Renal cortical epithelial cell (primary cell): ENCODE results near the gene ANAPC5. TPM values are rescaled to one million over a fixed set of nuclear protein-coding genes. Genes with fewer than 3 reads are reported as not detected.

Experiments
- DNase-seq: peaks from one replicate; pipeline ENCODE4 v3.0.0-alpha.2; 2011; ENCODE audit warnings: low read depth
- total RNA-seq: library from RNA; depleted of rRNA; stranded (reverse); fragments of >200 nt; gene quantifications from 2 replicates; pipeline ENCODE4 v1.2.3, GENCODE V29; 2014

Gene ANAPC5
- total RNA-seq, 1 donor from 2014 or later = 115 TPM

DNA sequence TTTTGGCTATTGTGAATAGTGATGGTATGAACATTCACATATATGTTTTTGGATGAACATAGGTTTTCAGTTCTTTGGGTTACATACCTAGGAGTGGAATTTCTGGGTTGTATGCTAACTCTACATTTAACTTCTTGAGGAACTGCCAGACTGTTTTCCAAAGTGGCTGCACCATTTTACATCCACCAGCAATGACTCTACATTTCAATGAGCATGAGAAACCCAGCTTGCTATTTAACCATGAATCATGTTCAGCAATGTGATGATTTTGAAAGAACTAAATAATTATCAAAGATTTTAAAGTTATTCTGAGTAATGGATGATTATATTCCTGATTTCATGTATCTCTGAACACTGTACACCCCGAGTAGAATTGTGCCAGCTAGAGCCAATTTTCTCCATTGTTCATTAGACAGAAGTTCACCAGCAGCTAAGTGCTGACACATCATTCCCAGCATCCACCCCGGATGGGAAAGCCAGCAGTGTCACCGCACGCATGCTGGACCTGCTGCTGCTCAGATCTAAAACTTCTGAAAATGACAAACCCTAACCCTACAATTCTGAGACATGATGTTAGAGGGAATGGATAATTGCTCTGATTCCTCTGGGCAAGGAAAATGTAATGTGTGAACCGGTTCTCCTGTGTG is 13.3 kb upstream of the ANAPC5 start:
- peak; percentile 26 for DNase-seq

DNA sequence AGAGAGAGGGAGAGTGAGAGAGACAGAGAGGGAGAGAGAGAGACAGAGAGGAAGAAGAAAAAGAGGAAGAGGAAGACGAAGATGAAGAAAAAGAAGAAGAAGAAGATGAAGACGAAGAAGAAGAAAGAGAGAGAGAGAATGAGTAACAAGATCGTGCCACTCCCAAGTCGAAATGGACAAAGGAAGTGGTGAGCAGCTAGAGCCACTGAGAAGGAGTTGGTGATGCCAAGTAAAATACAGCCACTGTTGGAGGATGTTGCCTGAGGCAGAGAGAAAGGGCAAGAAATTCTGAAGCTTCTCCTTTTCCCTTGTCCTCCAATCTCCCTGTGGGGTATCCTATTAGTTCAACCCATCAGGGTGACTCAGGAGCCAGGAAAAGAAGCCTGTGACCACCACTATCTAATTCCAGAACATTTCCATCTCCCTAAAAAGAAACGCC is 12.5 kb upstream of the ANAPC5 start:
- no peak for DNase-seq

DNA sequence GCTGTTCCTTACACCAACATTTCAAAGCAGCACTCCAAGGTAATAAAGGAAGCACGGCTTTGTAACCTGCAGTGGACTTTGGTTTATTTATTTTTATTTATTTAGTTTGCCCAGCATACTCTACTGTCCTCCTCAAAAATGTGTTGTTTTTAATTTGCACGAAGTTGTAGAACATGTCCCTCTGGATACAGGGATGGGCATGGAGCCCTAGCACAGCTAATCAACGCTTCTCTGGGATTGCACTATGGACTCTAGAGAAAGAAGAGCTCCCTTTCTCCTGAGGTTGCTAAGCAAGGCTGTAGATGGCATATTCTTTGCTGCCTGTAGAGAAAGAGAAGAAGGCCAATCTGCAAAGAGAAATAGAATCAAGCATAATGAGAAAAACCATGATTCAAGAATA is 5.9 kb upstream of the ANAPC5 start:
- DNase-seq = no peak

DNA sequence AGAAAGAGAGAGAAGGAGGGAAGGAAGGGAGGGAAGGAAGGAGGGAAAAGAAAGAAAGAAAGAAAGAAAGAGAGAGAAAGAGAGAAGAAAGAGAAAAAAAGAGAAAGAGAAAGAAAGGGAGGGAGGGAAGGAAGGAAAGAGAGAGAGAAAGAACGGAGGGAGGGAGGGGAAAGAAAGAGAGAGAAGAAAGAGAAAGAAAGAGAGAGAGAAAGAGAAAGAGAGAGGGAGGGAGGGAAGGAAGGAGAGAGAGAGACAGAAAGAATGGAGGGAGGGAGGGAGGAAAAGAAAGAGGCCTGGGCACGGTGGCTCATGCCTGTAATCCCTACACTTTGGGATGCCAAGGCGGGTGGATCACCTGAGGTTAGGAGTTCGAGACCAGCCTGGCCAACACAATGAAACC is 5.1 kb upstream of the ANAPC5 start:
- DNase-seq = no peak

DNA sequence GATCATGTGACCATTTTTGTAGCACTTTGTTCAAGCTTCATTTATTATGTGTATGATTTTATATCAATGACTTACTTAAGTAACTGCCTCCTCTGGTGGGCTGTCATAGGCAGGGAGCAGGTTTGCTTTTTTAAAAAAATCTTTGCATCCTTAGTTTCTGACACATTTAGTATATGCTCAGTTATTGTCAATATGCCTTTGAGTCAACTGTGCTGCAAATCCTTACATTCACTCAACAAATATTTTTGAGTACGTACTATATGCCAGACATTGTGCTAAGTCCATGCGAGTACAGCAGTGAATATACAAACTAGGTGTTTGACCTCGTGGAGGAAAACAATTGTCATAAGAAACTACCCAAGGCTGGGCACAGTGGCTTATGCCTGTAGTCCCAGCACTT is 4.4 kb upstream of the ANAPC5 start:
- no peak for DNase-seq

DNA sequence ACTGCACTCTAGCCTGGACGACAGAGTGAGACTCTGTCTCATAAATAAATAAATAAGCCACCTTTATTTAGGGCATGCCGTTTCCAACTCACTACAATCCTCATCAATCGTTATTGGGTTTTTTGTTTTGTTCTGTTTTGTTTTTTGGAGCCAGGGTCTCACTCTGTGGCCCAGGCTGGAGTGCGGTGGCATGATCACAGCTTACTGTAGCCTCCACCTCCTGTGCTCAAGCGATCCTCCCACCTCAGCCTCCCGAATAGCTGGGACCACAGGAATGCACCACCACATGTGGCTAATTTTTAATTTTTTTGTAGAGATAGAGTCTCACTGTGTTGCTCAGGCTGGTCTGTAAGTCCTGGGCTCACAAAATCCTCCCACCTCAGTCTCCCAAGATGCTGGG is 3.6 kb upstream of the ANAPC5 start:
- no peak for DNase-seq

DNA sequence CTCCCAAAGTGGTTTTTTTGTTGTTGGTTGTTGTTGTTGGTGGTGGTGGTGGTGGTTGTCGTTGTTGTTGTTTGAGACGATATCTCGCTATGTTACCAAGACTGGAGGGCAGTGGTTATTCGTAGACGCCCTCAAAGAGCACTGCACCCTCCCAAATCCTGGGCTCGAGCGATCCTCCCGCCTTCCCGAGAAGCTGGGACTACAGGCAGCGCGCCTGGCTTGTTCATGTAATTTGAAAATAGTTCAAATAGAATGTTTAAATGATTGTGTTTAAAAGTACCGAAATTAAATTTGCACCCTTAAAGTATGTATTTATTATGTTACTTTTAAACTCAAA is 439 bp upstream of the ANAPC5 start:
- no peak for DNase-seq

DNA sequence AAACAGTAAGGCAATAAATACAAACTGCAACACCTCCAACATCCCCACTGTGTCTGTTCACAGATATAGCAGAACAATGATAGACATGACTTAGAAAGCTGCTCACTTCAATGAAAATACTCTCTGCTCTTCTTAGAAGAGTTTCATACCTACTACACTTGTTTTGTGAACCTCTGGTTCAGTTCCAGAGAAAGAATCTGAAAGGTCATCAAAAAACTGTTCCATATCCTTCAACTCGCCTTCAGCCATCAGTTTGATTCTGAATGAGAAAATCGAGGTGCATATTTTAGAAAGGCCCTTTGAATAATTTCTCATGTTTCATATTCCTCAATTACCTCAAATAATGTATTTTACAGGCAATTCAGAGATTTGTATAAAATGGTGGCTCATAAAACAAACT is 5.5 kb downstream of the ANAPC5 start:
- DNase-seq = no peak

DNA sequence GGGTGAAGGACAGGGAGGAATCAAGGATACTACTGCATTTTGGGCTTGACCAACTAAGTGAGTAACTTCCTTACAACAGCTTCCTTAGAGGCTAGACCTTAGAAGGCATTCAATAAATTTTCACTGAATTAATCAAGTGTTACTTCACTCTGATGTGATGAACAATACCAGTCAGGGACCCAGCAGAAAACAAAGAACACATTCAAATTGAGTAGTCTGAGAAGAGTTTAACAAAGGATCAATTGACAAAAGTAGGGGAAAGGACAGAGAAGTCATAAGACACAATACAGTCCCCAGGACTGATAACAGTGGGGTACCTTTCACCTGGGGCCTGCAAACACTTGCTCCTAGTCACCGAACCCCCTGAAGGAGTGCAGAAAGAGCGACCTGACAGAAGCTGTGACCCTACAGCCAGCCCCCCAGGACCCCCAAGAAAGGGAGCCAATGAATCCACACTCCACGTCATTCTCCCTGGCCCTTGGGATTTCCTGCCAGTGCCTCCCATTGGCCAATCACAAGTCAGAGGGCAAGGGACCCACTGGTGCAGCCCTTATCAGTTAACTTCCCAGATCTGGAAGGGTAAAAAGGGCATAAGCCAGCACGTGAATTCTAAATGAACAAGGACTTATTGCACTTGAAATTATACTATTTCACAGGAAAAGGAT is 6.9 kb downstream of the ANAPC5 start:
- no peak for DNase-seq

DNA sequence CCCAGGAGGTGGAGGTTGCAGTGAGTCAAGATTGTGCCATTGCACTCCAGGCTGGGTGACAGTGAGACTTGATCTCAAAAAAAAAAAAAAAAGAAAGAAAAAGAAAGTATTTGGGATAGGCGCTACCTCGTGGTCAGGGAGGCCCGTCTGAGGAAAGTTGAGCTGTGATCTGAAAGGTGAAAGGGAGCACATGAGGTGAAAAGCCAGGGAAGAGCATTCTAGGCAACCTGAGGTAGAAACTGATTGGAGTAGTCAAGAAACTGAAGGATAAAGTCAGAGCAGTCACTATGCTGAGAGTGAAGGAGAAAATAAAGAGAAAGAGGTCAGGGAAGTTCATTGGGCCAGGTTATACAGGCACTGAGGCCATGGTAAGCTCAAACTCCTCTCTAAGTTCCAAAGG is 7.7 kb downstream of the ANAPC5 start:
- no peak for DNase-seq

DNA sequence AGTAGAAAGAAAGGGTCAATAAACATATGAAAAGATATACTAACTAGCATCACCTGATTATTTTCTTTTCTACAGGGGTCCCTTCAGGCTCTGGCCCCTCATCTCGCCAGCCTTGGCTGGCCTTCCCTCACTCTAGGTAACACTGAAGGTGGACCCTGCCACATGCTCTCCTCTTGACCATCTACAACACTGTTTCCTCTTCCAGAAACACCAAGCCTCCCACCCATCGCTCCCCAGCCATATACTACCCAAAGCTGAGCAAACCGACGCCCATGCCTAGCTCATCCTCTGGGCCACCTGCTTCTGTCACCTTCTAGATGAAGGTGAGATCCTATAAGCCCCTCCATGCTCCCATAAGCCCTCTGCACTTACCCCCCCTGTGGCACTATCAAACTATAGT is 14.8 kb downstream of the ANAPC5 start:
- DNase-seq = no peak

DNA sequence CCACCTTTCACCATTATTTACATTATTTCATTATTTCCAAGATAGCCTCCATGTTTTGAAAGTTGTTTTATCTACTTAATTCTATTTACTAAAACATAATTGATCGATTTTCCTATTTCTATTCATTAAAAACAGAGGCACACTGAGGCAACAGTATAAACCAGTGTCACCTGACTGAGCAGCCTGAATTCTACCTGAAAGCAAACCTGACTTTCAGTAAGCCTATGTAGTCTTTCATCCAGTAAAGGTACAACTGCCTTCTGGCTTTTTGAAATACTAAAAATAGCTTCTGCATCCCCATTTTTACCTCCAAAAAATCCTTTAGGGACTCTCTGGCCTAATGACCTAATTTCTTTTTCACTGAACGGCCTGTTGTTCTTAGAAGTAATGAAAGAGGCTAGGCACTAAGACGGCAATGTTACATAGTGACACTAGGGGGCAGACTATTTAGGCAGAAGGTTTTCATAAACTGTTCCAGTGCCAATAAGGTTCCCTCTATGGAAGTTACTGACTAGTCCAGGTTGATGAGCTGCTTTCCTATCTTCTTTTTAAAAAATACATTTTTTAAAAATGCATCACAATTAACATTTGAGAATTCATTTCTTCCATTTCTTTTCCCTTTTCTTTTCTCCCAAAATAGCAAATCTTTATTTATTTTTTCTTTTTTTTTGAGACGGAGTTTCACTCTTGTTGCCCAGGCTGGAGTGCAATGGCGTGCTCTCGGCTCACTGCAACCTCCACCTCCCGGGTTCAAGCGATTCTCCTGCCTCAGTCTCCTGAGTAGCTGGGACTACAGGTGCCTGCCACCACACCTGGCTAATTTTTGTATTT is 17.5 kb downstream of the ANAPC5 start:
- DNase-seq = peak; percentile 82

DNA sequence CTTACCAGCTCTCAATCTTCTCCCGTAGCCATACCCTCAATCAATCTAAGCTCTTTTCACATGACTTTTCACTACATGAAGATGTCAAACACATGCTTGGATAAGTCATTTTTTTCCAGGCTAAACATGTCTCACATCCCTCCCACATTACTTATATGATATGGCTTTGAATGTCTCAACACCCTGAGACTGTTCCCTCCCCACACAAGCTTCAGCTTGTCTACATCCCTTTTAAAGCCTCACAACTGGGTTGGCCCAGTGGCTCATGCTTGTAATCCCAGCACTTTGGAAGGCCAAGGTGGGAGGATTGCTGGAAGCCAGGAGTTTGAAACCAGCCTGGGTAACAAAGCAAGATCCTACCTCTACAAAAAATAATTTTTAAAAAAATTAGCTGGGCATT is 18.5 kb downstream of the ANAPC5 start:
- DNase-seq = no peak

DNA sequence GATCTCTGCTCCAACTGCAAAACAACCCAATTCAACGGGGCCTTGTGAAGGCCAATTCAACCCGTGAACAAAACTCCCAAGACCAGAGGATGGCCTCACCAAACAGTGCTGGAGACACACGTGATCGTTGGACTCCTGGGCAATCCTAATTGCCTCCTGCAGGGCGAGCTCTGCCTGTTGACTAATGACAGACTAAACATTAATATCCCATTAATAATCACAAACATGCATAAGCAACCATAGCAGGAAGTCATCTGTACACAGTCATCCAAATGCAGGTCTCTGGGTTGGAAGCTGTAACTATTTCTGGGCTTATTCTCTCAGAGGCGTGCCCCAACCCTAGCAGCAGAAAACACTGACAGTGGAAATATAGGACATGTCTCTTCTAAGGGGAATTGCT is 21.0 kb downstream of the ANAPC5 start:
- no peak for DNase-seq

DNA sequence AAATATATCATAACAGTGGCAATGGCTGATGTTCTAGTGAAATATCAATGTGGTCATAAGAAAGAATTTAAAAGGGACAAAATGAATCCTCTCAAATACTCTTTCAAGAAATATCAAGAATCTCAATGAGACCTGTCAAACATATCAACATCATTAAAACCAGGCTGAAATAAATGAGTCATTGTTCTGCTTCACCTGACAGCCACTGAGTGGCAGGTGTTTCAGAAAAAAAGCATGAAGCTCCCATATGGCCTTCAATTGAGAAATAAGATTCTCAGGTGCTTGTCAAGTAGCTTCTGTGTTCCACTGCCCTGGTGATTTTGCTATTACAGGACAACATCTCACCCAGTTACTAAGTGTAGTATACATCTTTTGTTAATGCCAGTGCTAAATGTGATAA is 21.5 kb downstream of the ANAPC5 start:
- peak; percentile 29 for DNase-seq

DNA sequence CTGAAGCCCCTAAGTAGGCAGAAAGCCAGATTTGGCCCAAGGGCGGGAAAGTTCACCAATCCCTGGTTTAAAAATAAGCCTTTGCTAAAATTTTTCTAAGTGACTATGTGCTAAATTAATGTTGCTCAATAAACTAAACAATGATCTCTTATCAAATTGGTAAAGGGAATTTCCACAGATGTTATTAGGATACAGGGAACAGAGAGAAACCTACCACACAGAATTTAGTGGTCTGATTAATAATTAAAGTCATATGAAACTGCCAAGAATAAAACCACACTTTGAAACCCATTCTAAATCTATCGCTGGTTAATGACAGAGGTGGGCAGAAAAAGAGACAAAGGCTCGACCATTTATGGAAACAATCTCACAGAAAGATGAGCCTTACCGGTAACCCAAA is 22.0 kb downstream of the ANAPC5 start:
- peak; percentile 43 for DNase-seq

DNA sequence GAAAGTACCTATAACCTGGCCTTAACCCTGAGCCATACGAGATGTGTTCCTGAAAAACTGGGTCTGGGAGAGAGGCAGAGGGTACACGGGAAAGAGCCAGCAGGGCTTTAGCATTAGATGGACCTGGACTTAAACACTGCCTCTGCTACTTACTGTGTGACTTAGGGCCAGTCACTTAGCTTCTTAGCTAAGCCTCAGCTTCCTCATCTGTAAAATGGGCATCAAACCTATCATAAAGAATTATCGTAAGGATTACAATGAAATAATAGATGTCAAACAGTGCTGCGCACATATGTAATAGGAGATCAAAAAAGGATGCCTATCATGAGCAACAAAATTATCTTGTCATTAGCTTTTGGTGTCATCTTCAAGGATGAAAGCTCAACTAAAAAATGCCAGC is 23.6 kb downstream of the ANAPC5 start:
- no peak for DNase-seq

DNA sequence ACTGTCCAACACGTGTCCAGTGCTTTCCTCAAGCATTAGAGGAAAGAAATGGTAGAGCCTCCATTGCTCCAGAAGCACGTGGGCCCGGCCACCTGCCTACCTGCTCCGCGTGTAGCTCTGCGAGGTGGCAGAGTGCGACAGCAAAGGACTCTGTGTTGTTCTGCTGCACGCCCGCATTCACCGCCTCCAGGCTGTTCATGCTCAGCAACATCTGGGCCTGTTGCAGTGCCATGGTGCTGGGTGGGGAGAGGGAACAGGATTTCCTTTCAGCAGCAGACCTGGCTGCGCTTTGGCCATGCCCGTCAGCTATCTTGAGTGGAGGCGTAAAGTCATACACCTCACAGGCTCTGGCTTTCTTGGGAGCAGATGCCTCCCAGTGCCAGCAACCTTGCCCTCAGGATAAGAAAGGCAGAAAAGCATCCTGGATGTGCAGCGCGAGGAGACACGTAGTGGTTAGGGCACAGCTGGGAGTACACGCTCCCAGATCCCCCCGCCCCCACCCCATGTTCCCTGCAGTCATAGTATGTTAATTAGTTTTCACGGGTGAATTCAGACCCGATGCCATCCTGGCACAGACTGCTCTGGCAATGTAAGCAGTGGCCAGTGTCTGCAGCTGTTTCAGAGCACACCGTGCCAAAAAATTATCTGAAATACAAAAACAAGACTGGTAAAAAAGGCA is 25.1 kb downstream of the ANAPC5 start:
- DNase-seq = no peak

DNA sequence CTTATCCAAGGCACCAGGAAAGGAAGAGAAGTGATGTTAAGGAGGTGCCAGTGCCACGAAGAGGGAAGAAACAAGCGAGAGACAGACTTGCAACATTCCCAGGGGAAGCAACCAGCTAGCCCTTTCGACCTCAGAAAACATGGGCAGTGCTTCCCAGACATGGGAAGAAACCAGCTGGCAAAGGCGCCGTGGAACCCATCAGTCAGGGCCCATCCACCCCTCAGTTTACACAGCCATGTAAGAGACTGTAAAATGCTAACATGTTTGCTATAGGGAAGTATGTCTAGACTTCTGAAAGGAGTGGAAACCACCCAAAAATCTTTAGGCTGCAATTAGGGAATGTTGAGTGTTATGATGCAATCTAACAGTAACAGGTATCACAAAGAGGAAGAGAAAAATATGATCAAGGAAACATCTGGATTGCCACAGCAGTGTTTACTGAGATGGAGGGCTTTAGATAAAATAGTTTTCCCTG is 26.3 kb downstream of the ANAPC5 start:
- DNase-seq = no peak

DNA sequence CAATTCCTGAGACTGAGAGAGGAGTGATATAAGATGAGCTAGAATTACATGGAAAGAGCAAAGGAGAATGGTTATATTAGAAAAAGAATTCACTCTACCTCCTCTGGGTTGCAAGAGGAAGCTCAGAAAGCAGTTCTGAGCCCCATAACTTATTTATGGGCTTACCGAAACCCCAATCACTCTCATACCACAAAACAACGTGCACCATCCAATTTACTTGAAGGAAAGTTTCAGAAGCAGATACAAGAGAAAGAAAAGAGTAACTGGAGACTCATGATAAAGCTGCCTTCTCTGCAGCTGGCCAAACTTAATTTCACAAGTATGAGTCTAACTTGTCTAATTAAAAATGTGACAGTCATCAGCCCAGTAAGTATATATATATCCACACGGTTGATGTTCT is 28.3 kb downstream of the ANAPC5 start:
- DNase-seq = no peak

DNA sequence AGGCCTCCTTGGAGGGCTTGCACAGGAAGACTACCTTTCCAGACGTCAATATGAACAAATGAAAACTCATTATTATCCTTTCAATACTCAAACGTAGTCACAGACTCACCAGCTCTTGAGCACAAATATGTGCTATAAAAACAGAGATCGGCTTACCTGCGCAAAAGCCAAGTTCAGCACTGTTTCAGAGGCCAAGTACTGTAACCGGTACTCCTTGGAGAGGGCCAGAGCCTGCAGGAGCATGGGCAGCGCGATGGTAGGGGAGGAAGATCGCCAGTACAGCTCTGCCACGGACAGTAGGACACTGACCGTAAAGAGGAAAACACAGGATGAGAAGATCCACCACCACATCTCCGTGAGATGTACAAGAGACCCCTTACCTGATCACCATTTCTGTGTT is 34.1 kb downstream of the ANAPC5 start:
- no peak for DNase-seq

DNA sequence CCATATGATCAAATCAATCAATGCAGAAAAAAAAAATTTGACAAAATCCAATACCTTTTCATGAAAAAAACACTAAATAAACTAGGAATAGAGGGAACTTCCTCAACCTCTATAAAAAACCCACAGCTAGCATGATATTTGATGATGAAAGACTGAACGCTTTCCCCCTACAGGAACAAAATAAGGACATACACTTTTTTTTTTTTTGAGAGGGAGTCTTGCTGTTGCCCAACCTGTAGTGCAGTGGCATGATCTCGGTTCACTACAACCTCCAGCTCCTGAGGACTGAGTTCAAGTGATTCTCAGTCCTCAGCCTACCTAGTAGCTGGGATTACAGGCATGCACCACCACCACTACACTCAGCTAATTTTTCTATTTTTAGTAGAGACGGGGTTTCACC is 37.8 kb downstream of the ANAPC5 start:
- no peak for DNase-seq
